WERI-Rb-1 (cell line): ENCODE results near the gene TNIK.

ENCODE experiments used
- DNase-seq: peaks from one replicate; pipeline ENCODE4 v3.0.0-alpha.2; 2020
- H3K27ac ChIP-seq: fragments of 250-450 bp; sonication (Bioruptor Pico); 2 replicates; pipeline ENCODE4 v1.5.1; 2020; ENCODE audit warnings: mild to moderate bottlenecking, moderate library complexity
- H3K27me3 ChIP-seq: fragments of 250-450 bp; sonication (Bioruptor Pico); 2 replicates; pipeline ENCODE4 v1.5.1; 2021; ENCODE audit warnings: mild to moderate bottlenecking, low read depth, moderate library complexity; ENCODE audit not compliant: insufficient read depth, severe bottlenecking
- H3K36me3 ChIP-seq: fragments of 250-450 bp; sonication (Bioruptor Pico); 2 replicates; pipeline ENCODE4 v1.5.1; 2020; ENCODE audit warnings: mild to moderate bottlenecking, moderate library complexity
- H3K4me3 ChIP-seq: 2 replicates; pipeline ENCODE4 v1.5.1; 2011; ENCODE audit warnings: low read depth, mild to moderate bottlenecking, control low read depth, low read length
- H3K9me3 ChIP-seq: fragments of 250-450 bp; sonication (Bioruptor Pico); 2 replicates; pipeline ENCODE4 v1.5.1; 2021; ENCODE audit warnings: mild to moderate bottlenecking, moderate library complexity; ENCODE audit not compliant: severe bottlenecking
- CTCF ChIP-seq: IDR thresholded peaks from 2 replicates; pipeline ENCODE4 v1.5.1; 2011; ENCODE audit warnings: low read depth, mild to moderate bottlenecking, control low read depth, inconsistent platforms, low read length

The TNIK gene

GRCh38 chr3:171335559-171335958, 124.6 kb downstream of the TNIK start:
- H3K9me3 ChIP-seq, result no peaks in the 10 kb centered on the region
- TF ChIP-seq CTCF, result no peak
- no peaks in the 10 kb centered on the region for H3K27me3 ChIP-seq
- H3K4me3 ChIP-seq, result no peak overlapping the region
- no peaks in the 10 kb centered on the region for H3K36me3 ChIP-seq
- no peak overlapping the region for H3K27ac ChIP-seq
- no peak for DNase-seq

GRCh38 chr3:171334465-171334811, 125.8 kb downstream of the TNIK start:
- Histone ChIP-seq H3K36me3 (no peaks in the 10 kb centered on the region), H3K4me3 (no peak overlapping the region), H3K27ac (no peak overlapping the region), H3K27me3 (no peaks in the 10 kb centered on the region), H3K9me3 (no peaks in the 10 kb centered on the region)
- no peak for TF ChIP-seq CTCF
- DNase-seq, result no peak

- Histone ChIP-seq H3K27me3 (no peaks in the 10 kb centered on the region), H3K9me3 (no peaks in the 10 kb centered on the region), H3K4me3 (no peak overlapping the region), H3K27ac (no peak overlapping the region), H3K36me3 (no peaks in the 10 kb centered on the region)
- no peak for DNase-seq
- TF ChIP-seq CTCF, result no peak
These were observed 126.3 kb downstream of the TNIK start for GRCh38 chr3:171333784-171334464.

GRCh38 chr3:171330938-171331337, 129.3 kb downstream of the TNIK start:
- Histone ChIP-seq H3K9me3 (no peaks in the 10 kb centered on the region), H3K36me3 (no peaks in the 10 kb centered on the region), H3K4me3 (no peak overlapping the region), H3K27ac (no peak overlapping the region), H3K27me3 (no peaks in the 10 kb centered on the region)
- no peak for DNase-seq
- TF ChIP-seq CTCF, result no peak

- no peak for DNase-seq
- no peak for TF ChIP-seq CTCF
- H3K9me3 ChIP-seq, result no peaks in the 10 kb centered on the region
- no peaks in the 10 kb centered on the region for H3K27me3 ChIP-seq
- H3K27ac ChIP-seq, result no peak overlapping the region
- no peak overlapping the region for H3K4me3 ChIP-seq
- H3K36me3 ChIP-seq, result no peaks in the 10 kb centered on the region
These were observed 130.5 kb downstream of the TNIK start for GRCh38 chr3:171329746-171330145.
